Tibial nerve (tissue), 4 donors: ENCODE measurements around the gene TOMM34.

Experiments used
- EP300 ChIP-seq, 2 donors: sonication (generic); formaldehyde crosslinking; IDR thresholded peaks; one replicate each; pipeline ENCODE4 v1.6.1; 2017; ENCODE audit warnings: antibody characterized with exemption in 2 of 2, mild to moderate bottlenecking in 1 of 2
- POLR2A ChIP-seq, 2 donors: fragments of 450-650 bp; IDR thresholded peaks; one replicate each; pipeline ENCODE4 v1.6.1; 2017; ENCODE audit warnings: antibody characterized with exemption in 2 of 2, mild to moderate bottlenecking in 2 of 2, moderate library complexity in 2 of 2
- TF ChIP-seq, protein P1 (sequence below), 5 experiments: fragments of 200-600 bp in 3 of 5; fragments of 450-650 bp in 2 of 5; sonication (generic) in 3 of 5; IDR thresholded peaks; one replicate each; pipeline ENCODE4 v1.5.1; 2016 to 2019; ENCODE audit warnings: antibody characterized with exemption in 5 of 5, mild to moderate bottlenecking in 3 of 5, moderate library complexity in 2 of 5

DNA sequence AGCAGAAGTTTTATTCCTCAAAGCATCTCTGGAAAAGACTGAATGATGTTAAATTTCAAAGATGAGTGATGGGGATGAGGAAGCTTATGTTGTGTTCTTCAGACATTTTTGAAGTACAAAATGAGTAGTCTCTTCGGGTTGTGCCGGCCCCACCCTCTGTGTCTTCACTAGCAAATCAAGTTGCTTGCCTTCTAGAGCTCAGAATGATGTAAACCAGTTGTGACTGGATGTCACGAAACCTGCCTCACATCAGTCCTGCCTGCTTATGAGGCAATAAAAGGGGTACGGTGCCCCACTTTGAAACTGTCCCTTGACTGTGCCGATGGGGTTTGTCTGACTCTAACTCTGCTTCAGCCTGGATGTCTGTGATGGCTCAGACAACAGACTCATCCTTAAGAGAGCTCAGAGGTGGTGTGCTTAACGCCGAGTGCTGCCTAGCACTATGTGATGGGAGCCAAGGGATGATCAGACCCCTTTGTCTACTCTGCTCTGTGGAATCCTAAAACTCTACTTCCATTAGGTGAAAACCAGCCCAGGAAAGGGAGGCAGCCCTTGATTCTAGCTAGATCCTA is 19.0 kb downstream of the TOMM34 start:
- TF ChIP-seq EP300 (IDR thresholded peaks at IDR 0.05) (no peak), POLR2A (IDR thresholded peaks at IDR 0.05) (no peak)
- TF ChIP-seq, protein P1, sequence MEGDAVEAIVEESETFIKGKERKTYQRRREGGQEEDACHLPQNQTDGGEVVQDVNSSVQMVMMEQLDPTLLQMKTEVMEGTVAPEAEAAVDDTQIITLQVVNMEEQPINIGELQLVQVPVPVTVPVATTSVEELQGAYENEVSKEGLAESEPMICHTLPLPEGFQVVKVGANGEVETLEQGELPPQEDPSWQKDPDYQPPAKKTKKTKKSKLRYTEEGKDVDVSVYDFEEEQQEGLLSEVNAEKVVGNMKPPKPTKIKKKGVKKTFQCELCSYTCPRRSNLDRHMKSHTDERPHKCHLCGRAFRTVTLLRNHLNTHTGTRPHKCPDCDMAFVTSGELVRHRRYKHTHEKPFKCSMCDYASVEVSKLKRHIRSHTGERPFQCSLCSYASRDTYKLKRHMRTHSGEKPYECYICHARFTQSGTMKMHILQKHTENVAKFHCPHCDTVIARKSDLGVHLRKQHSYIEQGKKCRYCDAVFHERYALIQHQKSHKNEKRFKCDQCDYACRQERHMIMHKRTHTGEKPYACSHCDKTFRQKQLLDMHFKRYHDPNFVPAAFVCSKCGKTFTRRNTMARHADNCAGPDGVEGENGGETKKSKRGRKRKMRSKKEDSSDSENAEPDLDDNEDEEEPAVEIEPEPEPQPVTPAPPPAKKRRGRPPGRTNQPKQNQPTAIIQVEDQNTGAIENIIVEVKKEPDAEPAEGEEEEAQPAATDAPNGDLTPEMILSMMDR (IDR thresholded peaks at IDR 0.05), result no peak
